C4-2B (cell line): Measurements from ENCODE around the gene FBXO8.

Experiments
- ZFX ChIP-seq: fragments of 450-650 bp; IDR thresholded peaks from 2 replicates; pipeline ENCODE4 v1.6.1; 2017
- TF ChIP-seq, protein P1 (sequence below): fragments of 450-650 bp; conservative IDR thresholded peaks from 2 replicates; pipeline ENCODE4 v1.5.1; 2017; ENCODE audit warnings: mild to moderate bottlenecking

GRCh38 chr4:174201871-174202270 is 81.6 kb downstream of the FBXO8 start:
- TF ChIP-seq, protein P1, sequence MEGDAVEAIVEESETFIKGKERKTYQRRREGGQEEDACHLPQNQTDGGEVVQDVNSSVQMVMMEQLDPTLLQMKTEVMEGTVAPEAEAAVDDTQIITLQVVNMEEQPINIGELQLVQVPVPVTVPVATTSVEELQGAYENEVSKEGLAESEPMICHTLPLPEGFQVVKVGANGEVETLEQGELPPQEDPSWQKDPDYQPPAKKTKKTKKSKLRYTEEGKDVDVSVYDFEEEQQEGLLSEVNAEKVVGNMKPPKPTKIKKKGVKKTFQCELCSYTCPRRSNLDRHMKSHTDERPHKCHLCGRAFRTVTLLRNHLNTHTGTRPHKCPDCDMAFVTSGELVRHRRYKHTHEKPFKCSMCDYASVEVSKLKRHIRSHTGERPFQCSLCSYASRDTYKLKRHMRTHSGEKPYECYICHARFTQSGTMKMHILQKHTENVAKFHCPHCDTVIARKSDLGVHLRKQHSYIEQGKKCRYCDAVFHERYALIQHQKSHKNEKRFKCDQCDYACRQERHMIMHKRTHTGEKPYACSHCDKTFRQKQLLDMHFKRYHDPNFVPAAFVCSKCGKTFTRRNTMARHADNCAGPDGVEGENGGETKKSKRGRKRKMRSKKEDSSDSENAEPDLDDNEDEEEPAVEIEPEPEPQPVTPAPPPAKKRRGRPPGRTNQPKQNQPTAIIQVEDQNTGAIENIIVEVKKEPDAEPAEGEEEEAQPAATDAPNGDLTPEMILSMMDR = no peak
- TF ChIP-seq ZFX = no peak
